K562 (cell line): Measurements from ENCODE around the gene TJP3.

ENCODE experiments used
- EZH2 ChIP-seq: IDR thresholded peaks from 2 replicates; pipeline ENCODE4 v1.6.1; 2012; ENCODE audit warnings: low read depth, mild to moderate bottlenecking, inconsistent platforms, low read length, borderline replicate concordance
- PHF20 ChIP-seq: fragments of 450-650 bp; IDR thresholded peaks from 2 replicates; pipeline ENCODE4 v1.6.1; 2018; ENCODE audit not compliant: partially characterized antibody
- ZFX ChIP-seq: sonication (generic); formaldehyde crosslinking; IDR thresholded peaks from 2 replicates; pipeline ENCODE4 v1.8.0; 2022; ENCODE audit warnings: mild to moderate bottlenecking, missing genetic modification reagents, moderate library complexity
- TF ChIP-seq, protein P1 (sequence below), 3 experiments: IDR thresholded peaks in 2 of 3; conservative IDR thresholded peaks in 1 of 3; 2 replicates each; pipeline ENCODE4 v1.5.1; 2011 to 2012; ENCODE audit warnings: low read length in 3 of 3, mild to moderate bottlenecking in 3 of 3, control low read depth in 2 of 3, improper control_type of control experiment in 1 of 3, inconsistent platforms in 1 of 3, low read depth in 1 of 3, mixed read lengths in 1 of 3, moderate library complexity in 1 of 3; ENCODE audit not compliant: insufficient read depth in 2 of 3

GRCh38 chr19:3783660-3784584 lies 75.7 kb downstream of the TJP3 start:
- no peak for TF ChIP-seq PHF20
- no peak for TF ChIP-seq ZFX
- TF ChIP-seq, protein P1, sequence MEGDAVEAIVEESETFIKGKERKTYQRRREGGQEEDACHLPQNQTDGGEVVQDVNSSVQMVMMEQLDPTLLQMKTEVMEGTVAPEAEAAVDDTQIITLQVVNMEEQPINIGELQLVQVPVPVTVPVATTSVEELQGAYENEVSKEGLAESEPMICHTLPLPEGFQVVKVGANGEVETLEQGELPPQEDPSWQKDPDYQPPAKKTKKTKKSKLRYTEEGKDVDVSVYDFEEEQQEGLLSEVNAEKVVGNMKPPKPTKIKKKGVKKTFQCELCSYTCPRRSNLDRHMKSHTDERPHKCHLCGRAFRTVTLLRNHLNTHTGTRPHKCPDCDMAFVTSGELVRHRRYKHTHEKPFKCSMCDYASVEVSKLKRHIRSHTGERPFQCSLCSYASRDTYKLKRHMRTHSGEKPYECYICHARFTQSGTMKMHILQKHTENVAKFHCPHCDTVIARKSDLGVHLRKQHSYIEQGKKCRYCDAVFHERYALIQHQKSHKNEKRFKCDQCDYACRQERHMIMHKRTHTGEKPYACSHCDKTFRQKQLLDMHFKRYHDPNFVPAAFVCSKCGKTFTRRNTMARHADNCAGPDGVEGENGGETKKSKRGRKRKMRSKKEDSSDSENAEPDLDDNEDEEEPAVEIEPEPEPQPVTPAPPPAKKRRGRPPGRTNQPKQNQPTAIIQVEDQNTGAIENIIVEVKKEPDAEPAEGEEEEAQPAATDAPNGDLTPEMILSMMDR (IDR thresholded peaks at IDR 0.05 in 2 of 3, conservative IDR thresholded peaks at IDR 0.05 in 1 of 3; ENCODE audit: insufficient read depth in 2 of 3, low read depth in 1 of 3, low read length in 3 of 3): peak; percentile 39 to 45 (median 44); a peak in 5 of 6 replicates
- TF ChIP-seq EZH2: no peak
